IMR-90 (cell line): ENCODE data around the gene OR1L8. TPM values are rescaled to one million over a fixed set of nuclear protein-coding genes. Genes with fewer than 3 reads are reported as not detected.

Source experiments
- ATAC-seq: fragments of 200-7000 bp; cut with Tn5 transposase; 2 replicates; pipeline ENCODE4 v1.9.1; 2020; ENCODE audit warnings: low read depth, mild to moderate bottlenecking, moderate library complexity
- BruUV-seq: library from RNA; stranded (reverse); fragments of 400-500 nt; replicated peaks from 2 replicates; lab custom pipeline; 2021; lab: Mats Ljungman, UMichigan
- CTCF ChIA-PET: fragments of 300-600 bp; formaldehyde crosslinking; extraction: SDS; loops from one replicate; lab custom pipeline; 2021; ENCODE audit warnings: antibody characterized with exemption; lab: Yijun Ruan, JAX
- POLR2A ChIA-PET: fragments of 300-600 bp; sonication (Branson Sonifier 250); formaldehyde crosslinking; loops from one replicate; lab custom pipeline; 2022; ENCODE audit warnings: antibody characterized with exemption; ENCODE audit not compliant: unreplicated experiment; lab: Charles Lee
- DNase-seq: peaks from one replicate; pipeline ENCODE4 v3.0.0; 2013
- H2AFZ ChIP-seq: replicated peaks from 2 replicates; pipeline ENCODE3; 2013; ENCODE audit warnings: low read length, mild to moderate bottlenecking; ENCODE audit not compliant: poor library complexity
- H2AK5ac ChIP-seq: 2 replicates; pipeline ENCODE4 v1.6.1; 2013; ENCODE audit warnings: low read depth, low read length, inconsistent platforms
- H2AK9ac ChIP-seq: replicated peaks from 2 replicates; pipeline ENCODE3; 2013; ENCODE audit warnings: mild to moderate bottlenecking, low read depth, low read length, moderate library complexity; ENCODE audit not compliant: poor library complexity
- H2BK120ac ChIP-seq: 2 replicates; pipeline ENCODE4 v1.6.1; 2013; ENCODE audit warnings: low read depth, low read length, inconsistent platforms
- H2BK15ac ChIP-seq: 3 replicates; pipeline ENCODE4 v1.6.1; 2013; ENCODE audit warnings: low read depth, low read length, inconsistent platforms
- H2BK20ac ChIP-seq: 2 replicates; pipeline ENCODE4 v1.6.1; 2013; ENCODE audit warnings: low read depth, mild to moderate bottlenecking, inconsistent platforms, low read length, moderate library complexity
- H2BK5ac ChIP-seq: 2 replicates; pipeline ENCODE4 v1.6.1; 2013; ENCODE audit warnings: mild to moderate bottlenecking, low read depth, low read length, inconsistent platforms; ENCODE audit not compliant: poor library complexity, severe bottlenecking
- H3K14ac ChIP-seq: replicated peaks from 2 replicates; pipeline ENCODE4 v1.6.1; 2013; ENCODE audit warnings: low read depth, low read length, inconsistent platforms
- H3K18ac ChIP-seq: 2 replicates; pipeline ENCODE4 v1.6.1; 2013; ENCODE audit warnings: low read depth, low read length, control low read depth
- H3K23ac ChIP-seq: 2 replicates; pipeline ENCODE4 v1.6.1; 2013; ENCODE audit warnings: low read depth, low read length, inconsistent platforms
- H3K27ac ChIP-seq: 2 replicates; pipeline ENCODE4 v1.5.1; 2013; ENCODE audit warnings: mild to moderate bottlenecking, control low read depth, low read length; ENCODE audit not compliant: insufficient read depth
- H3K27me3 ChIP-seq: 2 replicates; pipeline ENCODE4 v1.6.1; 2013; ENCODE audit warnings: low read length; ENCODE audit not compliant: control insufficient read depth, insufficient read depth
- H3K36me3 ChIP-seq: 2 replicates; pipeline ENCODE4 v1.6.1; 2013; ENCODE audit warnings: low read length, mixed read lengths; ENCODE audit not compliant: control insufficient read depth, insufficient read depth
- H3K4ac ChIP-seq: 2 replicates; pipeline ENCODE4 v1.6.1; 2013; ENCODE audit warnings: low read depth, low read length, inconsistent platforms
- H3K4me1 ChIP-seq: 2 replicates; pipeline ENCODE4 v1.6.1; 2013; ENCODE audit warnings: low read length, mixed read lengths; ENCODE audit not compliant: control insufficient read depth, insufficient read depth
- H3K4me2 ChIP-seq: 2 replicates; pipeline ENCODE4 v1.6.1; 2013; ENCODE audit warnings: low read depth, mild to moderate bottlenecking, control low read depth, low read length, moderate library complexity
- H3K4me3 ChIP-seq: 2 replicates; pipeline ENCODE4 v1.5.1; 2013; ENCODE audit warnings: low read depth, mild to moderate bottlenecking, control low read depth, low read length, moderate library complexity; ENCODE audit not compliant: insufficient read depth
- H3K56ac ChIP-seq: 2 replicates; pipeline ENCODE4 v1.6.1; 2013; ENCODE audit warnings: low read length, inconsistent platforms; ENCODE audit not compliant: insufficient read depth; ENCODE audit errors: extremely low read depth
- H3K79me1 ChIP-seq, 2 experiments: 2 replicates each; pipeline ENCODE4 v1.6.1; 2013; ENCODE audit warnings: low read length in 2 of 2, inconsistent platforms in 1 of 2, low read depth in 1 of 2
- H3K9ac ChIP-seq: 2 replicates; pipeline ENCODE4 v1.6.1; 2013; ENCODE audit warnings: low read depth, low read length, control low read depth
- H3K9me1 ChIP-seq: 2 replicates; pipeline ENCODE4 v1.6.1; 2013; ENCODE audit warnings: low read length, inconsistent platforms; ENCODE audit not compliant: insufficient read depth
- H3K9me3 ChIP-seq: 2 replicates; pipeline ENCODE4 v1.6.1; 2013; ENCODE audit warnings: low read length; ENCODE audit not compliant: control insufficient read depth, insufficient read depth
- H4K20me1 ChIP-seq: 2 replicates; pipeline ENCODE4 v1.6.1; 2013; ENCODE audit warnings: low read length, inconsistent platforms; ENCODE audit not compliant: insufficient read depth
- H4K5ac ChIP-seq: 2 replicates; pipeline ENCODE4 v1.6.1; 2013; ENCODE audit warnings: mild to moderate bottlenecking, low read depth, low read length, control low read depth
- H4K8ac ChIP-seq, 2 experiments: 2 replicates each; pipeline ENCODE4 v1.6.1; 2013; ENCODE audit warnings: low read depth in 2 of 2, low read length in 2 of 2, control low read depth in 1 of 2, inconsistent platforms in 1 of 2
- H4K91ac ChIP-seq: 2 replicates; pipeline ENCODE4 v1.6.1; 2013; ENCODE audit warnings: low read depth, low read length, inconsistent platforms; ENCODE audit not compliant: insufficient read depth
- BHLHE40 ChIP-seq: fragments of 150-350 bp; IDR thresholded peaks from 2 replicates; pipeline ENCODE4 v1.6.1; 2016; ENCODE audit warnings: mild to moderate bottlenecking, low read depth, low read length
- CEBPB ChIP-seq: IDR thresholded peaks from 2 replicates; pipeline ENCODE4 v1.6.1; 2012; ENCODE audit warnings: low read depth, low read length, improper control_type of control experiment
- CHD1 ChIP-seq: IDR thresholded peaks from 2 replicates; pipeline ENCODE4 v1.6.1; 2012; ENCODE audit warnings: low read depth, low read length, improper control_type of control experiment
- CTCF ChIP-seq: conservative IDR thresholded peaks from 2 replicates; pipeline ENCODE4 v1.5.1; 2012; ENCODE audit warnings: mild to moderate bottlenecking, low read depth, low read length, improper control_type of control experiment
- FOS ChIP-seq: fragments of 150-350 bp; IDR thresholded peaks from 2 replicates; pipeline ENCODE4 v1.6.1; 2016; ENCODE audit warnings: low read depth, low read length
- MAFK ChIP-seq: IDR thresholded peaks from 2 replicates; pipeline ENCODE4 v1.6.1; 2012; ENCODE audit warnings: low read depth, low read length, improper control_type of control experiment
- MAZ ChIP-seq: IDR thresholded peaks from 2 replicates; pipeline ENCODE4 v1.6.1; 2012; ENCODE audit warnings: low read depth, mild to moderate bottlenecking, low read length, improper control_type of control experiment, moderate library complexity, borderline replicate concordance
- MXI1 ChIP-seq: IDR thresholded peaks from 2 replicates; pipeline ENCODE4 v1.6.1; 2012; ENCODE audit warnings: low read depth, mild to moderate bottlenecking, low read length, moderate library complexity, borderline replicate concordance
- NFE2L2 ChIP-seq: fragments of 150-350 bp; IDR thresholded peaks from 2 replicates; pipeline ENCODE4 v1.6.1; 2016; ENCODE audit warnings: low read depth, mild to moderate bottlenecking, low read length
- POLR2A ChIP-seq: IDR thresholded peaks from 2 replicates; pipeline ENCODE4 v1.6.1; 2012; ENCODE audit warnings: mild to moderate bottlenecking, low read depth, low read length
- RAD21 ChIP-seq: IDR thresholded peaks from 2 replicates; pipeline ENCODE4 v1.6.1; 2012; ENCODE audit warnings: low read length, improper control_type of control experiment
- RCOR1 ChIP-seq: IDR thresholded peaks from 2 replicates; pipeline ENCODE4 v1.6.1; 2012; ENCODE audit warnings: mild to moderate bottlenecking, low read length, improper control_type of control experiment; ENCODE audit not compliant: insufficient replicate concordance
- RFX5 ChIP-seq: IDR thresholded peaks from 2 replicates; pipeline ENCODE4 v1.8.0; 2012; ENCODE audit warnings: low read depth, mild to moderate bottlenecking, low read length, moderate library complexity
- SMC3 ChIP-seq: fragments of 150-350 bp; IDR thresholded peaks from 2 replicates; pipeline ENCODE4 v1.6.1; 2016; ENCODE audit warnings: low read depth, mild to moderate bottlenecking, antibody characterized with exemption, low read length, moderate library complexity
- USF2 ChIP-seq: fragments of 150-350 bp; IDR thresholded peaks from 2 replicates; pipeline ENCODE4 v1.6.1; 2017; ENCODE audit warnings: mild to moderate bottlenecking, antibody characterized with exemption, low read length, low read depth
- WGBS, 2 experiments: methylation state at CpG; one replicate each; pipeline versions ENCODE4 v1.1.5 to v1.1.7; 2013; ENCODE audit warnings: missing lambda C conversion rate in 2 of 2; ENCODE audit not compliant: insufficient read length in 1 of 2; ENCODE audit errors: extremely low coverage in 2 of 2; 5-methylcytosine and 5-hydroxymethylcytosine counted together
- dilution Hi-C: fragments of 300-500 bp; cut with HindIII; formaldehyde crosslinking; loops from one replicate; pipeline ENCODE4 v1.14.3; 2018; ENCODE audit warnings: low sequenced_read_pairs; ENCODE audit not compliant: unreplicated experiment
- in situ Hi-C: fragments of 300-500 bp; cut with MboI; formaldehyde crosslinking; loops from 3 replicates; pipeline ENCODE4 v1.14.3; 2019; ENCODE audit warnings: low sequenced_read_pairs, inconsistent platforms, mixed read lengths
- intact Hi-C: fragments of 100-400 bp; cut with micrococcal nuclease; formaldehyde crosslinking; loops from 2 replicates; pipeline ENCODE4 v1.10.0; 2022
- polyA plus RNA-seq, 3 experiments: library from polyadenylated mRNA; depleted of rRNA; stranded (reverse); fragments of >200 nt; gene quantifications; 2 replicates each; pipeline ENCODE4 v1.2.3, GENCODE V29; 2012; ENCODE audit warnings: low replicate concordance in 1 of 3
- total RNA-seq: library from RNA; depleted of rRNA; stranded (reverse); fragments of >200 nt; gene quantifications from 2 replicates; pipeline ENCODE4 v1.2.3, GENCODE V29; 2012
- TF ChIP-seq, protein P1 (sequence below): fragments of 150-350 bp; IDR thresholded peaks from 2 replicates; pipeline ENCODE4 v1.6.1; 2016; ENCODE audit warnings: low read depth, mild to moderate bottlenecking, low read length, moderate library complexity, borderline replicate concordance

OR1L8 gene
- total and polyA plus RNA-seq, 2 of the 4 experiments (the other 2 are of a cell fraction), result not detected

- H3K9me1 ChIP-seq, result no peaks in the 10 kb centered on the region
- H3K27ac ChIP-seq, result no peak overlapping the region
- H2AK5ac ChIP-seq, result no peak overlapping the region
- no peaks in the 10 kb centered on the region for H3K9me3 ChIP-seq
- no peaks in the 10 kb centered on the region for H3K4me1 ChIP-seq
- H2AFZ ChIP-seq, result no peak overlapping the region
- in situ Hi-C loops, result no loop called here
- POLR2A ChIA-PET, result no interaction called here
- no peak overlapping the region for H2BK5ac ChIP-seq
- H3K9ac ChIP-seq, result no peak overlapping the region
- no peak overlapping the region for H2BK20ac ChIP-seq
- no peak overlapping the region for H3K4ac ChIP-seq
- ATAC-seq (no peak), DNase-seq (no peak)
- dilution Hi-C loops, result no loop called here
- intact Hi-C loops, result loop anchor here (5.0 kb wide), 1 partner anchor 47 kb away; the partner anchor contains the start of gene OR1B1
- H3K14ac ChIP-seq, result no peak overlapping the region
- H3K79me1 ChIP-seq, result no peaks in the 10 kb centered on the region
- H3K36me3 ChIP-seq, result no peaks in the 10 kb centered on the region
- no peak overlapping the region for H3K18ac ChIP-seq
- no peak overlapping the region for H4K5ac ChIP-seq
- H2AK9ac ChIP-seq, result no peak overlapping the region
- H4K8ac ChIP-seq, result no peak overlapping the region
- H3K56ac ChIP-seq, result no peak overlapping the region
- H4K91ac ChIP-seq, result no peak overlapping the region
- H3K4me3 ChIP-seq, result no peak overlapping the region
- no peak overlapping the region for H3K4me2 ChIP-seq
- no peak overlapping the region for H2BK15ac ChIP-seq
- CTCF ChIA-PET, result no interaction called here
- no peak overlapping the region for H3K23ac ChIP-seq
- peaks cover 4% of the 10 kb centered on the region for H3K27me3 ChIP-seq
- no peak overlapping the region for H2BK120ac ChIP-seq
- no peaks in the 10 kb centered on the region for H4K20me1 ChIP-seq
- BruUV-seq, result no TSS peak
- TF ChIP-seq, protein P1, sequence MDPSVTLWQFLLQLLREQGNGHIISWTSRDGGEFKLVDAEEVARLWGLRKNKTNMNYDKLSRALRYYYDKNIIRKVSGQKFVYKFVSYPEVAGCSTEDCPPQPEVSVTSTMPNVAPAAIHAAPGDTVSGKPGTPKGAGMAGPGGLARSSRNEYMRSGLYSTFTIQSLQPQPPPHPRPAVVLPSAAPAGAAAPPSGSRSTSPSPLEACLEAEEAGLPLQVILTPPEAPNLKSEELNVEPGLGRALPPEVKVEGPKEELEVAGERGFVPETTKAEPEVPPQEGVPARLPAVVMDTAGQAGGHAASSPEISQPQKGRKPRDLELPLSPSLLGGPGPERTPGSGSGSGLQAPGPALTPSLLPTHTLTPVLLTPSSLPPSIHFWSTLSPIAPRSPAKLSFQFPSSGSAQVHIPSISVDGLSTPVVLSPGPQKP, result no peak
- no peak for TF ChIP-seq USF2
- no peak for TF ChIP-seq SMC3
- TF ChIP-seq CEBPB, result no peak
- TF ChIP-seq MAFK, result no peak
- TF ChIP-seq FOS, result no peak
- no peak for TF ChIP-seq CHD1
- no peak for TF ChIP-seq BHLHE40
- TF ChIP-seq MAZ, result no peak
- no peak for TF ChIP-seq NFE2L2
- no peak for TF ChIP-seq RAD21
- no peak for TF ChIP-seq RFX5
- no peak for TF ChIP-seq CTCF
- no peak for TF ChIP-seq MXI1
- no peak for TF ChIP-seq RCOR1
- no peak for TF ChIP-seq POLR2A
- WGBS, 2 experiments, result no CpG with 5 or more reads among the region's 4 CpGs
Observed at GRCh38 chr9:122609804-122610203, 26.6 kb upstream of the OR1L8 start.
